Measurements from ENCODE around the gene C1D. TPM values are rescaled to one million over a fixed set of nuclear protein-coding genes. Genes with fewer than 3 reads are reported as not detected.

The C1D gene
- total and polyA plus RNA-seq, 2 experiments from 2014 or later = 30.1 to 39.7 TPM

DNA sequence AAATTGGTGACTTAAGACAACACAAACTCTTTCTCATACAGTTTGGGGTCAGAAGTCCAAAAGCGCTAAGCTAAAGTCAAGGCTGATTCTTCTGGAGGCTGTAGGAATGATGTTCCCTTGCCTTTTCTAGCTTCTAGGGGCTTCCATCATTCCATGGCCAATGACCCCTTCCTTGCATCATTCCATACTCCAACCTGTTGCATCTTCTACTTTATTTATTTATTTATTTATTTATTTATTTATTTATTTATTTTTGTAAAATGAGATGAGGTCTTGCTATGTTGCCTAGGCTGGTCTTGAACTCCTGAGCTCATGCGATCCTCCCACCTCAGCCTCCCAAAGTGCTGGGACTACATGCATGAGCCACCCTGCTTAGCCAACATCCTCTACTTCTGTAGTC lies 44.7 kb upstream of the C1D start (continued):
- TF ChIP-seq, protein P1, sequence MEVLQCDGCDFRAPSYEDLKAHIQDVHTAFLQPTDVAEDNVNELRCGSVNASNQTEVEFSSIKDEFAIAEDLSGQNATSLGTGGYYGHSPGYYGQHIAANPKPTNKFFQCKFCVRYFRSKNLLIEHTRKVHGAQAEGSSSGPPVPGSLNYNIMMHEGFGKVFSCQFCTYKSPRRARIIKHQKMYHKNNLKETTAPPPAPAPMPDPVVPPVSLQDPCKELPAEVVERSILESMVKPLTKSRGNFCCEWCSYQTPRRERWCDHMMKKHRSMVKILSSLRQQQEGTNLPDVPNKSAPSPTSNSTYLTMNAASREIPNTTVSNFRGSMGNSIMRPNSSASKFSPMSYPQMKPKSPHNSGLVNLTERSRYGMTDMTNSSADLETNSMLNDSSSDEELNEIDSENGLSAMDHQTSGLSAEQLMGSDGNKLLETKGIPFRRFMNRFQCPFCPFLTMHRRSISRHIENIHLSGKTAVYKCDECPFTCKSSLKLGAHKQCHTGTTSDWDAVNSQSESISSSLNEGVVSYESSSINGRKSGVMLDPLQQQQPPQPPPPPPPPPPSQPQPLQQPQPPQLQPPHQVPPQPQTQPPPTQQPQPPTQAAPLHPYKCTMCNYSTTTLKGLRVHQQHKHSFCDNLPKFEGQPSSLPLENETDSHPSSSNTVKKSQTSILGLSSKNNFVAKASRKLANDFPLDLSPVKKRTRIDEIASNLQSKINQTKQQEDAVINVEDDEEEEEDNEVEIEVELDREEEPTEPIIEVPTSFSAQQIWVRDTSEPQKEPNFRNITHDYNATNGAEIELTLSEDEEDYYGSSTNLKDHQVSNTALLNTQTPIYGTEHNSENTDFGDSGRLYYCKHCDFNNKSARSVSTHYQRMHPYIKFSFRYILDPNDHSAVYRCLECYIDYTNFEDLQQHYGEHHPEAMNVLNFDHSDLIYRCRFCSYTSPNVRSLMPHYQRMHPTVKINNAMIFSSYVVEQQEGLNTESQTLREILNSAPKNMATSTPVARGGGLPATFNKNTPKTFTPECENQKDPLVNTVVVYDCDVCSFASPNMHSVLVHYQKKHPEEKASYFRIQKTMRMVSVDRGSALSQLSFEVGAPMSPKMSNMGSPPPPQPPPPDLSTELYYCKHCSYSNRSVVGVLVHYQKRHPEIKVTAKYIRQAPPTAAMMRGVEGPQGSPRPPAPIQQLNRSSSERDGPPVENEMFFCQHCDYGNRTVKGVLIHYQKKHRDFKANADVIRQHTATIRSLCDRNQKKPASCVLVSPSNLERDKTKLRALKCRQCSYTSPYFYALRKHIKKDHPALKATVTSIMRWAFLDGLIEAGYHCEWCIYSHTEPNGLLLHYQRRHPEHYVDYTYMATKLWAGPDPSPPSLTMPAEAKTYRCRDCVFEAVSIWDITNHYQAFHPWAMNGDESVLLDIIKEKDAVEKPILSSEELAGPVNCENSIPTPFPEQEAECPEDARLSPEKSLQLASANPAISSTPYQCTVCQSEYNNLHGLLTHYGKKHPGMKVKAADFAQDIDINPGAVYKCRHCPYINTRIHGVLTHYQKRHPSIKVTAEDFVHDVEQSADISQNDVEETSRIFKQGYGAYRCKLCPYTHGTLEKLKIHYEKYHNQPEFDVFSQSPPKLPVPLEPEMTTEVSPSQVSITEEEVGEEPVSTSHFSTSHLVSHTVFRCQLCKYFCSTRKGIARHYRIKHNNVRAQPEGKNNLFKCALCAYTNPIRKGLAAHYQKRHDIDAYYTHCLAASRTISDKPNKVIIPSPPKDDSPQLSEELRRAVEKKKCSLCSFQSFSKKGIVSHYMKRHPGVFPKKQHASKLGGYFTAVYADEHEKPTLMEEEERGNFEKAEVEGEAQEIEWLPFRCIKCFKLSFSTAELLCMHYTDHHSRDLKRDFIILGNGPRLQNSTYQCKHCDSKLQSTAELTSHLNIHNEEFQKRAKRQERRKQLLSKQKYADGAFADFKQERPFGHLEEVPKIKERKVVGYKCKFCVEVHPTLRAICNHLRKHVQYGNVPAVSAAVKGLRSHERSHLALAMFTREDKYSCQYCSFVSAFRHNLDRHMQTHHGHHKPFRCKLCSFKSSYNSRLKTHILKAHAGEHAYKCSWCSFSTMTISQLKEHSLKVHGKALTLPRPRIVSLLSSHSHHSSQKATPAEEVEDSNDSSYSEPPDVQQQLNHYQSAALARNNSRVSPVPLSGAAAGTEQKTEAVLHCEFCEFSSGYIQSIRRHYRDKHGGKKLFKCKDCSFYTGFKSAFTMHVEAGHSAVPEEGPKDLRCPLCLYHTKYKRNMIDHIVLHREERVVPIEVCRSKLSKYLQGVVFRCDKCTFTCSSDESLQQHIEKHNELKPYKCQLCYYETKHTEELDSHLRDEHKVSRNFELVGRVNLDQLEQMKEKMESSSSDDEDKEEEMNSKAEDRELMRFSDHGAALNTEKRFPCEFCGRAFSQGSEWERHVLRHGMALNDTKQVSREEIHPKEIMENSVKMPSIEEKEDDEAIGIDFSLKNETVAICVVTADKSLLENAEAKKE (CRISPR knock-in tag; IDR thresholded peaks at IDR 0.05) = no peak
- TF ChIP-seq JUNB (IDR thresholded peaks at IDR 0.05; ENCODE audit: unreplicated experiment) (no peak), CTCF (conservative IDR thresholded peaks at IDR 0.05; ENCODE audit: low read depth in 2 of 2) (no peak), EZH2phosphoT487 (IDR thresholded peaks at IDR 0.05; ENCODE audit: unreplicated experiment) (no peak)

DNA sequence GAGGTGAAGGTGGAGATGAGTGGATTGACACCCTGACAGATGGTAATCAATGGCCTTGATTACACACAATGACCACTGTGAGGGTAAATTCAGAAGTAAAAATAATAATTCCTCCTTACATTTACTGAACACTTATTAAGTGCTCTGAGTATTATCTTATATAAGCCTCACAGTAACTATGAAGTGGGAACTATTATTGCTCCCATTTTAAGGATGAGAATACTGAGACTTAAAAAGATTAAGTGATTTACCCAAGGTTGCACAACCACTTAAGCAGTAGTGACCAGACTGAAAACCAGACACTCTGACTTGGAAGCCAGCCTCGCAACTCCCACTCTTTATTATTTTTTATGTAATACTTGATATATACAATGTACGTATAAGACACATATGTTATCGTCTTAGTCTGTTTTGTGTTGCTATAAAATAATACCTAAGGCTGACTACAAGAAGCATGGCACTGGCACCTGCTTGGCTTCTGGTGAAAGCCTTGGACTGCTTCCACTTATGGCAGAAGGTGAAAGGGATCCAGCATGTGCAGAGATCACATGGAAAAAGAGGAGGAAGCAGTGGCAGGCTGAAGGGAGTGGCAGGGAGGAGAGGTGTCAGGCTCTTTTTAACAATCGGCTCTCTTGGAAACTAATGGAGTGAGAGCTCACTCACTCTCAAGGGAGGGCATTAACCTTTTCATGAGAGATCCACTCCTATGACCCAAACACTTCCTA lies 41.5 kb upstream of the C1D start:
- Mint-ChIP-seq H3K9me3 (peaks cover 5% of the 10 kb centered on the region; the same call in 2 of the 3 replicates), H3K27ac (no peak overlapping the region), H3K27me3 (ENCODE audit: insufficient read depth, low read depth, poor library complexity) (no peaks in the 10 kb centered on the region), H3K36me3 (ENCODE audit: low read depth) (no peaks in the 10 kb centered on the region), H3K4me3 (no peak overlapping the region), H3K4me1 (no peaks in the 10 kb centered on the region)
- no peaks in the 10 kb centered on the region for H3K27me3 ChIP-seq (ENCODE audit: insufficient read depth)
- no peaks in the 10 kb centered on the region for H3K79me2 ChIP-seq (replicated peaks; ENCODE audit: insufficient read depth)
- H4K20me1 ChIP-seq (replicated peaks; ENCODE audit: insufficient read depth) = no peaks in the 10 kb centered on the region
- H3K4me2 ChIP-seq = no peak overlapping the region
- no peak overlapping the region for H2AFZ ChIP-seq
- H3K27ac ChIP-seq (ENCODE audit: low read depth) = no peak overlapping the region
- no peak overlapping the region for H3K4me3 ChIP-seq
- no peaks in the 10 kb centered on the region for H3K9me2 ChIP-seq (ENCODE audit: insufficient read depth)
- no peaks in the 10 kb centered on the region for H3K4me1 ChIP-seq (ENCODE audit: insufficient read depth)
- no peaks in the 10 kb centered on the region for H3K36me3 ChIP-seq (ENCODE audit: insufficient read depth)
- no peaks in the 10 kb centered on the region for H3F3A ChIP-seq (replicated peaks; ENCODE audit: low read depth)
- ATAC-seq (no peak), DNase-seq (ENCODE audit: low spot score) (no peak)
- TF ChIP-seq, protein P2, sequence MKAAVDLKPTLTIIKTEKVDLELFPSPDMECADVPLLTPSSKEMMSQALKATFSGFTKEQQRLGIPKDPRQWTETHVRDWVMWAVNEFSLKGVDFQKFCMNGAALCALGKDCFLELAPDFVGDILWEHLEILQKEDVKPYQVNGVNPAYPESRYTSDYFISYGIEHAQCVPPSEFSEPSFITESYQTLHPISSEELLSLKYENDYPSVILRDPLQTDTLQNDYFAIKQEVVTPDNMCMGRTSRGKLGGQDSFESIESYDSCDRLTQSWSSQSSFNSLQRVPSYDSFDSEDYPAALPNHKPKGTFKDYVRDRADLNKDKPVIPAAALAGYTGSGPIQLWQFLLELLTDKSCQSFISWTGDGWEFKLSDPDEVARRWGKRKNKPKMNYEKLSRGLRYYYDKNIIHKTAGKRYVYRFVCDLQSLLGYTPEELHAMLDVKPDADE (IDR thresholded peaks at IDR 0.05) = no peak
- no peak for TF ChIP-seq STAT1 (IDR thresholded peaks at IDR 0.05; ENCODE audit: unreplicated experiment)
- no peak for TF ChIP-seq ZNF114 (CRISPR knock-in tag; IDR thresholded peaks at IDR 0.05)
- no peak for TF ChIP-seq JUNB (IDR thresholded peaks at IDR 0.05; ENCODE audit: unreplicated experiment)
- no peak for TF ChIP-seq ZNF331 (CRISPR knock-in tag; IDR thresholded peaks at IDR 0.05; ENCODE audit: low read depth)
- TF ChIP-seq POLR2AphosphoS5 (IDR thresholded peaks at IDR 0.05; ENCODE audit: low read depth) = no peak
- TF ChIP-seq NANOG (IDR thresholded peaks at IDR 0.05; ENCODE audit: borderline replicate concordance) = no peak
- TF ChIP-seq EZH2 (IDR thresholded peaks at IDR 0.05; ENCODE audit: low read depth, unreplicated experiment) = no peak
- TF ChIP-seq CREB1 (CRISPR knock-in tag; IDR thresholded peaks at IDR 0.05; ENCODE audit: low read depth) = no peak
- TF ChIP-seq EZH2phosphoT487 (IDR thresholded peaks at IDR 0.05; ENCODE audit: unreplicated experiment) = no peak
- no peak for TF ChIP-seq CTCF (conservative IDR thresholded peaks at IDR 0.05; ENCODE audit: low read depth in 2 of 2)

Measured in GM23338 (cell line).